Motor neuron (in vitro differentiated cells): Measurements from ENCODE around the gene ARL6IP1. TPM values are rescaled to one million over a fixed set of nuclear protein-coding genes. Genes with fewer than 3 reads are reported as not detected.

Experiments
- ATAC-seq, 8 experiments: fragments of 200-7000 bp; cut with Tn5 transposase; replicated peaks in 6 of 8; 2 replicates each; pipeline ENCODE4 v1.8.0; 2021; ENCODE audit warnings: mild to moderate bottlenecking in 8 of 8, moderate library complexity in 8 of 8
- H3K27ac ChIP-seq, 2 donors: fragments of 250-450 bp; sonication (Bioruptor Pico); 2 replicates each; pipeline ENCODE4 v1.9.0; 2021; ENCODE audit warnings: antibody characterized with exemption in 2 of 2, mild to moderate bottlenecking in 2 of 2, moderate library complexity in 1 of 2
- H3K4me1 ChIP-seq, 2 donors: fragments of 250-450 bp; sonication (Bioruptor Pico); replicated peaks in 1 of 2; 2 replicates each; pipeline ENCODE4 v1.6.1; 2021; ENCODE audit warnings: antibody characterized with exemption in 2 of 2, mild to moderate bottlenecking in 2 of 2, moderate library complexity in 1 of 2
- H3K4me3 ChIP-seq, 5 donors: fragments of 250-450 bp; sonication (Bioruptor Pico); 2 replicates each; pipeline ENCODE4 v1.9.0; 2021; ENCODE audit warnings: antibody characterized with exemption in 5 of 5, mild to moderate bottlenecking in 5 of 5, moderate library complexity in 4 of 5
- WGBS, 10 experiments: fragments of 450-650 bp; shearing (Covaris generic); methylation state at CpG; one replicate each; pipeline ENCODE4 v1.0.0; 2022; 5-methylcytosine and 5-hydroxymethylcytosine counted together
- in situ Hi-C, 9 experiments: fragments of 400-800 bp; cut with MboI; loops; one replicate each; pipeline ENCODE4 v1.15.0; 2021; ENCODE audit warnings: low sequenced_read_pairs in 9 of 9, low pct_unique_long_range_greater_than_20kb in 2 of 9; ENCODE audit not compliant: unreplicated experiment in 9 of 9
- total RNA-seq, 8 experiments: library from RNA; unstranded; fragments of 300-600 nt; gene quantifications; 2 replicates each; pipeline versions ENCODE4 v1.2.3 to v1.2.4, GENCODE V29; 2022

Gene ARL6IP1
- total RNA-seq, 8 experiments from 2014 or later = 90.6 to 355 (median 150) TPM

DNA sequence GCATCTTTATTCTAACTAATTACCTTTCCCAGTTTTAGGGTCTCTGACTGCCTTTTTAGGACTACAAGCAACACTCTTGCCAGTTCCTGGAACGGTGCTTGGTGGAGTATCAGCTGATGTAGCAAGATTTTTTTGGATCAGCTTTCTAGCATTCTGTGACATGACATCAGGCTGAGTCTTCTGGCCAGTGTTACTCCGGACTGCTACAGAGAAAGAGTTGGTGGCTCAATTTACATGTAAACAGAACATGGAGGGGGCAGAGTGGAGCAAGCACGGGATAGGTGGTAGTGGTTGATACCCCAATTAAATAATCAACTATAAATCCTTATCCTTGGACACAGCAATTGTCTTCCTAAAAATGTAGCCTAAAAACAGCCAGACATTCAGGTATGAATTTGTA lies 10.6 kb upstream of the ARL6IP1 start:
- no peaks in the 10 kb centered on the region for H3K4me1 ChIP-seq
- in situ Hi-C loops = loop anchor here in 1 of 9 experiments (25.0 kb wide), 1 partner anchor 150 kb away; no protein-coding TSS in a partner anchor
- no peak overlapping the region for H3K4me3 ChIP-seq
- 47 to 93% (median 83%) methylated on average over 2 to 3 of the region's 3 CpGs; no CpG with 5 or more reads in 2 of the 10 experiments for WGBS, 10 experiments
- no peak for ATAC-seq
- H3K27ac ChIP-seq = no peak overlapping the region

DNA sequence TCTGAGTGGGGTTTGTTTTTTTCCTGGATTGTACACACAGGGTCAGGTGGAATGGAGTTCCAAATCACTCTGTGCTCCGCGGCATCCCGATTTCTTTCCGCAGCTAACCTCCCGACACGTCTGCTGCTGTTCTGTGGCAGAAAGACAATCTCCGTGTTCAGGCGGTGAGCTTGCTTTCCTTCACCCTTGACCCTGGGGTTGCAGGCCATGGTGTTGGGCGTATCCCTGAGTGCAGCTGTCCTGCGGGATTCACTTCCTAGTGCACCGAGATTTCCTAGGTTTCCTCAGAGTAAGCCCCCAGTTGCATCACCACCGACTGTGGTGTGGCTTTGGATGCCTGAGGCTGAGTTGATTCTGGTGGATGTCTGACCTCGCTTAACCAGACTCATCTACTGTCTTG lies 7.8 kb upstream of the ARL6IP1 start:
- H3K4me3 ChIP-seq = no peak overlapping the region
- H3K4me1 ChIP-seq = peaks cover 1 to 2% of the 10 kb centered on the region in 2 donors
- in situ Hi-C loops = loop anchor here in 1 of 9 experiments (25.0 kb wide), 1 partner anchor 153 kb away; no protein-coding TSS in a partner anchor
- H3K27ac ChIP-seq = no peak overlapping the region
- no peak for ATAC-seq
- 93 to 100% (median 97%) methylated on average over 1 to 12 of the region's 13 CpGs; no CpG with 5 or more reads in 5 of the 10 experiments for WGBS, 10 experiments

DNA sequence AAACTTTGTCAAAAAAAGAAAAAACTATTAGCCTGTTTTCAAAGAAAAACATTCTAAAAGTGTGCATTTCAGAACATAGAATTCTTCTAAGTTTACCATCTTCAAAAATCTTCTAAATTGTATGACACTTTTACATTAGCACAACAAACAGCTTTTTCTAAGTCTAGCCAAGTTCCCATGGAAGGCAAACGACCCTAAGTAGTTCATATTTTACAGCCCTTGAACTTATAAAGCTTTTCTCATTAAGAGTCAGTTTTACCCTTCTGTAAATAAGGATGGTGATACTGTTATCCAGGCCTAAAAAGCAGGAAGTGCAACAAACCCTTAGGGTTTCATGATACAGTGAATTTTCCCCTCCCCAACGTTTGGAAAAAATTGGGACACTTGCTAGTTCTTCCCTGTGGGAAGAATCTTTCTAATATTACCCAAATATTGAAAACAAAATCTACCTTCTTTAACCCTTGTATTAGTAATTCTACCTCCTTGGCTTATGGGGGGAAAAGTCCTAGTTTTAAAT lies 4.0 kb upstream of the ARL6IP1 start:
- 0 to 40% (median 29%) methylated on average over 1 to 2 of the region's 2 CpGs; no CpG with 5 or more reads in 1 of the 10 experiments for WGBS, 10 experiments
- peaks cover 2 to 10% of the 10 kb centered on the region in 2 donors for H3K4me1 ChIP-seq
- in situ Hi-C loops = loop anchor here in 1 of 9 experiments (25.0 kb wide), 1 partner anchor 157 kb away; no protein-coding TSS in a partner anchor
- ATAC-seq = no peak
- H3K27ac ChIP-seq = no peak overlapping the region
- H3K4me3 ChIP-seq = no peak overlapping the region

DNA sequence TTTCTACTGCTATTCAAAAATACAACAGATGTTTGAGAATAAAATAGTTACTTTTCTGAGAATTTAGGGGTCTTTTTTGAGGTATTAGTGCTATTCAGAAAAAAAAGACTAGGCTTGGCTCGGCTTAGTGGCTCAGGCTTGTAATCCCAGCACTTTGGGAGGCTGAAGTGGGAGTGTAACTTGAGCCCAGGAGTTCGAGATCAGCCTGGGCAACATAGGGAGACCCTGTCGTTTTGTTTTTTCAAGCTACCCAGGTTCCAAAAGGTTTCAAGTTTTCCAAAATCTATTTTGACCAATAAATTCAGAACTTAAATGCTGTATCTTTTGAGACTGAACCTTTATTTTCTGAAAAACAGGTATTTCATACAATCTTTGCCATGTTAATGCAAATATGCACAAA lies 3.2 kb upstream of the ARL6IP1 start:
- in situ Hi-C loops = loop anchor here in 1 of 9 experiments (25.0 kb wide), 1 partner anchor 158 kb away; no protein-coding TSS in a partner anchor
- H3K4me3 ChIP-seq = no peak overlapping the region
- ATAC-seq = no peak
- 20 to 60% (median 32%) methylated on average over 1 to 3 of the region's 3 CpGs; no CpG with 5 or more reads in 2 of the 10 experiments for WGBS, 10 experiments
- peaks cover 5 to 18% of the 10 kb centered on the region in 2 donors for H3K4me1 ChIP-seq
- H3K27ac ChIP-seq = no peak overlapping the region

DNA sequence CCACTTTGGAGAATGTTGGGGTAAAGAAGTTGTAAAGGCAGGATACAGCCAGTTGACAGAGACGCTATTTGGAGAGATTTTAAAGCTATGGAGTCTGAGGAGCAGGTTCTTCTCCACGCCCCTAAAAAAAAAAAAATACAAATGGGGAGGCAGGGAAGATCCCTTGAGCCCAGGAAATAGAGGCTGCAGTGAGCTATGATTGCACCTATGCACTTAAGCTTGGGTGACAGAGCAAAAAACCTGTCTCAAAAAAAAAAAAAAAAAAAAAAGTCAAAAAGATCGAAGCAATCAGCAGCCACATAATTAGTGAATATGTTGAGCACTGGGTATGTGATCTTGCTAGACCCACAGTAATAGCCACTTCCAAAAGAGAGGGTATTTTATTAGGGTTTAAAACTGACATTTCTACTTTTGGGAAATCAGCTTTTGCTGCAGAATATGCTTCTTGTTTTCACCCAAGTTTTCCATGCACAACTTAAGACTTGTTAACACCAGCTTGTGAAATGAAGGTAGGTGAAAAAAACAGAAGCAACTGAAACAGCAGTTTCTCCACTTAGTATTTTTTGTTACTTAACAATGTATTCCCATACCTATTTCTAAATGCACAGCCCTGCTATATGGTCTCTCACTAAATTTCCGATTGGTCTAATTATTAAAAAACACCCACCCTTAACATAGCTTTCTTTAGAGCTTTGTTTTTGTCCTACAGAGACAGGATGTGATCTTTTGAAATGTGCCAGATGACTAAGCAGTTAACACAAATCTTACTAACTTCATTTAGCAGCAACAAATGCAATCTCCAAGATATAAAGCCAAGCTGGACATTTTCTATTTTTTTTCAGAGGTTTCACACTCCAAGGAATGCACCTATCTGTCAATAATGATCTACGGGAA lies 2.5 kb upstream of the ARL6IP1 start:
- in situ Hi-C loops = loop anchor here in 1 of 9 experiments (25.0 kb wide), 1 partner anchor 158 kb away; no protein-coding TSS in a partner anchor
- ATAC-seq = no peak
- WGBS, 10 experiments = 52 to 81% (median 60%) methylated on average over 2 to 5 of the region's 5 CpGs; no CpG with 5 or more reads in 1 of the 10 experiments
- Histone ChIP-seq H3K4me3 (no peak overlapping the region), H3K27ac (no peak overlapping the region), H3K4me1 (peaks cover 5 to 25% of the 10 kb centered on the region in 2 donors)

DNA sequence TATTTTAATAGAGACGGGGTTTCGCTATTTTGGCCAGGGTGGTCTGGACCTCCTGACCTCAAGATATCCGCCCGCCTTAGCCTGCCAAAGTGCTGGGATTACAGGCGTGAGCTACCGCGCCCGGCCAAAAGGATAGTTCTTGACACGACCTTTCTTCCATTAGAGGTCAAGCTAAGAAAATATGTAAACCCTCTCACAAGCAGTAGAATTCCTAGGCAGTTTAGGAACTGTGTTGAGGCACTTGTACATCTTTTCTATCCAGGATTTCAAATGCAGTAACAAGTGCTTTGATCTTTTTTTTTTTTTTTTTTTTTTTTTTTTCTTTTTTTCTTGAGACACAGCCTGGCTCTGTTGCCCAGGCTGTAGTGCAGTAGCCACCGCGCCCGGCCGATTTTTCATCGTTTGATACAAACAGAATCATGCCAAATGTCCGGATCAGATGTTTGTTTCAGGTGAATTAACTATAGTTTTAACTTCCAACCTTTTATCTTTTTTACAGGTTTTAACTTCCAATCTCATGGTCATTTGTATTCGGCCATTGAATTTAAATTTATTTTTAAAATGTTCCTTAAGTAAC lies 1.5 kb upstream of the ARL6IP1 start:
- Histone ChIP-seq H3K27ac (no peak overlapping the region), H3K4me3 (no peak overlapping the region), H3K4me1 (peaks cover 5 to 27% of the 10 kb centered on the region in 2 donors)
- no peak for ATAC-seq
- in situ Hi-C loops = loop anchor here in 1 of 9 experiments (25.0 kb wide), 1 partner anchor 159 kb away; no protein-coding TSS in a partner anchor
- 89 to 98% (median 93%) methylated on average over 6 to 16 of the region's 16 CpGs; no CpG with 5 or more reads in 1 of the 10 experiments for WGBS, 10 experiments

DNA sequence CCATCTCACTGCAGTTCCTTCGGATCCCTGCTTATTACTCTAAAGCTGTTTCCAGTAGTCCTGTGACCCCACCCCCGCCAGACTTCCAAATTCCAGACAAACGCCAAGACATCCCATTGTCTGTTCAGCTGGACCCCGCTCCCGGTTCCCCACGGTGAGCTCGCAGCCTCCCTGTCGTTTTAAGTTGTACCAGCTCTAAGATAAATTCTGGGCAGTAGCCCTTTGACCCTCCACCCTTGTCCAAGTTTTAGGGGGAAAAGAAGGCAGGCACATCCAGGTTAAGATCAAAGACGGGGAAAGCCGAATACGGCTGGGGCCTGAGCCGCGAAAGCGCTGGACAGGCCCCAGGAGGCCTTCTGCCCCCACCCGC lies 589 bp downstream of the ARL6IP1 start:
- peak in 1 of 8 experiments; percentile 0 for ATAC-seq
- peak overlapping the region; percentile 57 to 95 (median 75) for H3K4me3 ChIP-seq
- in situ Hi-C loops = loop anchor here in 1 of 9 experiments (25.0 kb wide), 1 partner anchor 162 kb away; no protein-coding TSS in a partner anchor
- H3K4me1 ChIP-seq = peaks cover 5 to 27% of the 10 kb centered on the region in 2 donors
- 0 to 4% (median 0%) methylated on average over 1 to 5 of the region's 15 CpGs; no CpG with 5 or more reads in 1 of the 10 experiments for WGBS, 10 experiments
- peak overlapping the region; percentile 30 to 66 for H3K27ac ChIP-seq

DNA sequence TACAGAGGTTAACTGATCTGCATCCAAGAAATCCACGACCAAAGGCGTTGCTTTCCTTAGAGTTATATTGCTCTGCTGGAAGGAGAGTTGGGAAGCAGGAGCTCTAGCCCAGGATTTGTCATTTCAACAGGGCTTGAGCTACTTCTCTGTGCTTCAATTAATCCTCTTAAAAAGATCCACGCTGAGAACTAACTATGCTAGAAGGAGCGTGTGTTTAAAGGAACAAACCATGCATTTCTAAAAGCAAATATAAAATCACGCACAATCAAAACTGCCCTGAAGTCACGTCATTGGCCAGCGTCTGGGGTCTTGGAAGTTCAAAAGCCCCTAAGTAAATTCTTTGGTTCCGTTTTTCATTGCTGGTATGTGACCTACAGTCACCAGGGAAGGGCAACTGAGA lies 1.1 kb downstream of the ARL6IP1 start:
- peak overlapping the region; percentile 57 to 95 (median 75) for H3K4me3 ChIP-seq
- peaks cover 5 to 27% of the 10 kb centered on the region in 2 donors for H3K4me1 ChIP-seq
- WGBS, 10 experiments = 0 to 10% (median 0%) methylated on average over 3 to 8 of the region's 8 CpGs; no CpG with 5 or more reads in 1 of the 10 experiments
- no peak for ATAC-seq
- in situ Hi-C loops = loop anchor here in 1 of 9 experiments (25.0 kb wide), 1 partner anchor 162 kb away; no protein-coding TSS in a partner anchor
- no peak overlapping the region for H3K27ac ChIP-seq

DNA sequence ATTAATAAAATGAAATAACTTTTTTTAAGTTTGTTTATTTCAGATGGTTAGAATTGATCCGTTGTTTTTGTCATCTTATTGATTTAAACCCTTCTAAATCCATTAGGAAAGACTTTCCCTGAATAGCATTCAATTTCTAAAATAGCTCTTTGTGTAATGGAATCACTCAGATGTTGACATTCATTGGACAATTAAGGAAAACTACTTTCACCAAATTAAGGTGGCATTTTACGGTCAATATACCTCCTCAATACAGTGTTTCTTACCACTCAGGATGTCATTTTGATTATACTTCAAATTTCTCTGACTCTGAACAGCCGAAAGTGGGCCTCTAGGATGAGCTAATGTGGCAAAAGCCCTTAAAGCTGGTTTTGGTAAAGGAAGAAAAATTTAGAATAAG lies 1.8 kb downstream of the ARL6IP1 start:
- in situ Hi-C loops = no loop called here
- no peak overlapping the region for H3K27ac ChIP-seq
- 36 to 94% (median 70%) methylated on average over 1 to 3 of the region's 3 CpGs; no CpG with 5 or more reads in 2 of the 10 experiments for WGBS, 10 experiments
- H3K4me1 ChIP-seq = peaks cover 5 to 27% of the 10 kb centered on the region in 2 donors
- H3K4me3 ChIP-seq = peak overlapping the region in 3 of 5 donors; percentile 63 to 95 (median 75)
- no peak for ATAC-seq

DNA sequence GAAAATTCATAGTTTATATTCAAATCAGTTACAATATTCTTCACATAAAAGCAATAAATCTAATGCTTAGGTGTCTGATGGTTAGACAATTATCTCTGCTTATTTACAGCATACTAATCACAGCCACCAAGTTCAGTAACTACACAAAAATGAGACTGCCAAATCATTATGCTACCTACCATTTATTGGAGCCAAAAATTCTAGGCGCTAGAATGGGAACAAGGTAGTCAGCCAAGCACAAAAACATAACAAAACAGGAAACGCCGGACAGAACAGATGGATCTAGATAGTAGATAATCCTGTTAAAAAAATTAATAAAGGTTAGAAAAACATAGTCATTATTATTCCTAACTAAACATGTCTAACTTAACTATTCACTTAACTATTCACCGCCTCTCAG lies 3.6 kb downstream of the ARL6IP1 start:
- 70 to 100% (median 95%) methylated on average over 3 to 4 of the region's 4 CpGs for WGBS, 10 experiments
- no peak for ATAC-seq
- in situ Hi-C loops = no loop called here
- peaks cover 3 to 25% of the 10 kb centered on the region in 2 donors for H3K4me1 ChIP-seq
- no peak overlapping the region for H3K27ac ChIP-seq
- no peak overlapping the region for H3K4me3 ChIP-seq

DNA sequence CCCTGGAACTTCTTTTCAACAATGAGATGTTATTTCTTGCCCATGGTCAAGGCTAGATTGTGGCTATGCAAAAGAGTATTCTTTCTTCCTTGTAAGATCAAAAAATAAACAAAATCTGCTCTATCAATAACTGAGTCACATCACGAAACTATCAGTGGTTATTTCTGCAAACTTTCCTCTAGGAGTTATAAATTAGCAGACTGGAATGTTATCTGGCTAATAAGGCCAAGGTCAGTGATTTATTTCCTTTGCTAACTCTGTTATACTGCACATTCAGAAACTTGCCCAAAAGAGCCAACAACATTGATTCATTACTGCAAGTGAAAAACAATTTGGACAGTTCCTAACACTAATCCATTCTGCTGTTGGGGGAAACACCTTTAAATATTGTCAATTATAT lies 5.0 kb downstream of the ARL6IP1 start:
- H3K4me3 ChIP-seq = no peak overlapping the region
- 83 to 100% (median 100%) methylated on average over 1 of the region's 1 CpG; no CpG with 5 or more reads in 3 of the 10 experiments for WGBS, 10 experiments
- in situ Hi-C loops = no loop called here
- ATAC-seq = no peak
- peaks cover 3 to 19% of the 10 kb centered on the region in 2 donors for H3K4me1 ChIP-seq
- H3K27ac ChIP-seq = no peak overlapping the region

DNA sequence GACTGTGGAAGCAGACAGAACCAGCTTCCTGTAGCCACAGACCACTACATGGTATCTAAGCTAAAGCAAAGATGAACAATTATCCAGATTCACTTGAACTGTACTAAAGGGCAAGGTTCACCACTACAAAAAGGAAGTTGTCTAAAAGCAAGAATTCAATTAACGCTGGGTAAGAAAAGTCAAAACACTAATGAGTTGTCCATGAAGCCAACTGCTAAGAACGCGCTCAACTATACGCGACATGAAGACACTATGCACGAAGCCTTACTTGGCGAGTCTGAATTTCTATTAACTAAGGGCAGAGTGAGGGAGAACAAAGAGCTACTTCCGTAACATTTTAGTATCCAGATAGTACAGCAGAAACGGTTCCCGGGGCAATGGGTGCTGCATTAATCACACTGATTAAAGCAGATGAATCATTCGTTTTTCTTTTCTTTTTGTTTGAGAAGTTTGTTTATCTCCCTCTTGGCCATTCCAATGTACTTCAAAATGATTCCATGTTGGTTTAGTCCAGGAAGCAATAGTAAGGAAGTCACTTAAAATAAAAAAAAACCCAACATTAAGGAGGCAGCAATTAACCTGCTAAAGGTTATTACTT lies 8.4 kb downstream of the ARL6IP1 start:
- H3K27ac ChIP-seq = no peak overlapping the region
- H3K4me1 ChIP-seq = peaks cover 9 to 16% of the 10 kb centered on the region in 2 donors
- in situ Hi-C loops = no loop called here
- 33 to 98% (median 89%) methylated on average over 1 to 11 of the region's 11 CpGs for WGBS, 10 experiments
- ATAC-seq = no peak
- no peak overlapping the region for H3K4me3 ChIP-seq
